Left ventricle myocardium inferior (tissue), 1 donor: ENCODE data around the gene CWF19L1. TPM values are rescaled to one million over a fixed set of nuclear protein-coding genes. Genes with fewer than 3 reads are reported as not detected.

ENCODE experiments used
- DNase-seq: peaks from one replicate; pipeline ENCODE4 v3.0.0-alpha.2; 2020
- H3K27ac ChIP-seq: fragments of 200-600 bp; replicated peaks from 2 replicates; pipeline ENCODE4 v1.8.0; 2021
- H3K27me3 ChIP-seq: fragments of 200-600 bp; 2 replicates; pipeline ENCODE4 v1.8.0; 2021; ENCODE audit warnings: low read depth
- H3K36me3 ChIP-seq: fragments of 200-600 bp; 2 replicates; pipeline ENCODE4 v1.8.0; 2021
- H3K4me1 ChIP-seq: fragments of 200-600 bp; 2 replicates; pipeline ENCODE4 v1.8.0; 2021
- H3K4me3 ChIP-seq: fragments of 200-600 bp; 2 replicates; pipeline ENCODE4 v1.8.0; 2021; ENCODE audit warnings: mild to moderate bottlenecking, moderate library complexity
- H3K9me3 ChIP-seq: fragments of 200-600 bp; replicated peaks from 2 replicates; pipeline ENCODE4 v1.8.0; 2021
- CTCF ChIP-seq: fragments of 200-600 bp; IDR thresholded peaks from 2 replicates; pipeline ENCODE4 v1.8.0; 2021; ENCODE audit warnings: antibody characterized with exemption, mild to moderate bottlenecking, borderline replicate concordance
- intact Hi-C: fragments of 100-400 bp; cut with micrococcal nuclease; formaldehyde crosslinking; loops from one replicate; pipeline ENCODE4 v1.11.0; 2022
- total RNA-seq: library from RNA; stranded (reverse); fragmentation: NEBNext Ultra II Directional; extraction: Animal tissue kit (Norgen Biotek cat#: 25700); gene quantifications from one replicate; pipeline ENCODE4 v1.2.1, GENCODE V29; 2021
- donor health status: DM: no; HTN: yes; CAD: no; lungs with severe emphysema.

Gene CWF19L1
- total RNA-seq, 1 donor from 2014 or later = 12.6 TPM

- DNase-seq = no peak
- H3K27me3 ChIP-seq = no peaks in the 10 kb centered on the region
- peaks cover 18% of the 10 kb centered on the region for H3K4me1 ChIP-seq
- H3K9me3 ChIP-seq = no peaks in the 10 kb centered on the region
- no peak overlapping the region for H3K4me3 ChIP-seq
- TF ChIP-seq CTCF = no peak
- no peak overlapping the region for H3K27ac ChIP-seq
- intact Hi-C loops = no loop called here
- H3K36me3 ChIP-seq = peaks cover 69% of the 10 kb centered on the region
Measured at GRCh38 chr10:100223879-100224278, 43.6 kb downstream of the CWF19L1 start.

GRCh38 chr10:100222529-100222928, 44.9 kb downstream of the CWF19L1 start:
- H3K4me1 ChIP-seq = peaks cover 5% of the 10 kb centered on the region

GRCh38 chr10:100216006-100216405, 51.4 kb downstream of the CWF19L1 start:
- peaks cover 99% of the 10 kb centered on the region for H3K36me3 ChIP-seq

More at GRCh38 chr10:100222529-100222928, 44.9 kb downstream of the CWF19L1 start:
- peaks cover 82% of the 10 kb centered on the region for H3K36me3 ChIP-seq
- no peak overlapping the region for H3K4me3 ChIP-seq
- TF ChIP-seq CTCF = no peak
- intact Hi-C loops = no loop called here
- no peaks in the 10 kb centered on the region for H3K9me3 ChIP-seq
- H3K27ac ChIP-seq = no peak overlapping the region
- no peak for DNase-seq
- H3K27me3 ChIP-seq = no peaks in the 10 kb centered on the region

GRCh38 chr10:100209303-100209702, 58.1 kb downstream of the CWF19L1 start:
- H3K27me3 ChIP-seq = no peaks in the 10 kb centered on the region
- H3K9me3 ChIP-seq = no peaks in the 10 kb centered on the region
- intact Hi-C loops = no loop called here
- no peak overlapping the region for H3K27ac ChIP-seq
- H3K4me3 ChIP-seq = no peak overlapping the region
- DNase-seq = no peak
- TF ChIP-seq CTCF = no peak
- H3K4me1 ChIP-seq = no peaks in the 10 kb centered on the region
- peaks cover 89% of the 10 kb centered on the region for H3K36me3 ChIP-seq

More at GRCh38 chr10:100216006-100216405, 51.4 kb downstream of the CWF19L1 start:
- no peak for DNase-seq
- H3K4me1 ChIP-seq = no peaks in the 10 kb centered on the region
- no peaks in the 10 kb centered on the region for H3K27me3 ChIP-seq
- H3K9me3 ChIP-seq = no peaks in the 10 kb centered on the region
- no peak for TF ChIP-seq CTCF
- no peak overlapping the region for H3K27ac ChIP-seq
- H3K4me3 ChIP-seq = no peak overlapping the region
- intact Hi-C loops = no loop called here

GRCh38 chr10:100208276-100208675, 59.2 kb downstream of the CWF19L1 start:
- peaks cover 89% of the 10 kb centered on the region for H3K36me3 ChIP-seq
- DNase-seq = no peak
- no peak for TF ChIP-seq CTCF
- no peaks in the 10 kb centered on the region for H3K27me3 ChIP-seq
- H3K9me3 ChIP-seq = no peaks in the 10 kb centered on the region
- intact Hi-C loops = no loop called here
- H3K4me3 ChIP-seq = no peak overlapping the region
- H3K4me1 ChIP-seq = no peaks in the 10 kb centered on the region
- no peak overlapping the region for H3K27ac ChIP-seq
